ENCODE data around the gene MACC1.

DNA sequence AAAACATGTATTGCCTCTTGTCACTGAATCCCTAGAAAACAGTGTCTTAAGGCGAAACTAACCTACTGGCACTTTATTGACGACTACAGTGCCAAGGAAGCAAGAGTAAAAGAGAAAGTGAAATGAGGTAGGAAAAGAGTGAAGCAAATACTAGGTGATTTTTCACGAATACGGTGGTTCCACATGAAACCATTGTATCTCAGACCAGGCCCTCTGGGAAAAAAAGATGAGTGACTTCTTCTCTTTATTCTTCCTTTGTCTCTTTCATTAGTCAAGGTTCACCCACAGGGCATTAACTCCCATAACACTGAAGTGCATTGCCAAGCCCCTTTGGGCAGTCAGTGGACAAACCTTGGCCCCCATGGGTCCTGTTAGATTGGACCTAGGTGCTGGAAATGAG, 16.2 kb upstream of the MACC1 start:
- TF ChIP-seq, protein P1, sequence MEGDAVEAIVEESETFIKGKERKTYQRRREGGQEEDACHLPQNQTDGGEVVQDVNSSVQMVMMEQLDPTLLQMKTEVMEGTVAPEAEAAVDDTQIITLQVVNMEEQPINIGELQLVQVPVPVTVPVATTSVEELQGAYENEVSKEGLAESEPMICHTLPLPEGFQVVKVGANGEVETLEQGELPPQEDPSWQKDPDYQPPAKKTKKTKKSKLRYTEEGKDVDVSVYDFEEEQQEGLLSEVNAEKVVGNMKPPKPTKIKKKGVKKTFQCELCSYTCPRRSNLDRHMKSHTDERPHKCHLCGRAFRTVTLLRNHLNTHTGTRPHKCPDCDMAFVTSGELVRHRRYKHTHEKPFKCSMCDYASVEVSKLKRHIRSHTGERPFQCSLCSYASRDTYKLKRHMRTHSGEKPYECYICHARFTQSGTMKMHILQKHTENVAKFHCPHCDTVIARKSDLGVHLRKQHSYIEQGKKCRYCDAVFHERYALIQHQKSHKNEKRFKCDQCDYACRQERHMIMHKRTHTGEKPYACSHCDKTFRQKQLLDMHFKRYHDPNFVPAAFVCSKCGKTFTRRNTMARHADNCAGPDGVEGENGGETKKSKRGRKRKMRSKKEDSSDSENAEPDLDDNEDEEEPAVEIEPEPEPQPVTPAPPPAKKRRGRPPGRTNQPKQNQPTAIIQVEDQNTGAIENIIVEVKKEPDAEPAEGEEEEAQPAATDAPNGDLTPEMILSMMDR (IDR thresholded peaks at IDR 0.05; ENCODE audit: low read depth, low read length, missing input control) = no peak
- TF ChIP-seq, protein P2, sequence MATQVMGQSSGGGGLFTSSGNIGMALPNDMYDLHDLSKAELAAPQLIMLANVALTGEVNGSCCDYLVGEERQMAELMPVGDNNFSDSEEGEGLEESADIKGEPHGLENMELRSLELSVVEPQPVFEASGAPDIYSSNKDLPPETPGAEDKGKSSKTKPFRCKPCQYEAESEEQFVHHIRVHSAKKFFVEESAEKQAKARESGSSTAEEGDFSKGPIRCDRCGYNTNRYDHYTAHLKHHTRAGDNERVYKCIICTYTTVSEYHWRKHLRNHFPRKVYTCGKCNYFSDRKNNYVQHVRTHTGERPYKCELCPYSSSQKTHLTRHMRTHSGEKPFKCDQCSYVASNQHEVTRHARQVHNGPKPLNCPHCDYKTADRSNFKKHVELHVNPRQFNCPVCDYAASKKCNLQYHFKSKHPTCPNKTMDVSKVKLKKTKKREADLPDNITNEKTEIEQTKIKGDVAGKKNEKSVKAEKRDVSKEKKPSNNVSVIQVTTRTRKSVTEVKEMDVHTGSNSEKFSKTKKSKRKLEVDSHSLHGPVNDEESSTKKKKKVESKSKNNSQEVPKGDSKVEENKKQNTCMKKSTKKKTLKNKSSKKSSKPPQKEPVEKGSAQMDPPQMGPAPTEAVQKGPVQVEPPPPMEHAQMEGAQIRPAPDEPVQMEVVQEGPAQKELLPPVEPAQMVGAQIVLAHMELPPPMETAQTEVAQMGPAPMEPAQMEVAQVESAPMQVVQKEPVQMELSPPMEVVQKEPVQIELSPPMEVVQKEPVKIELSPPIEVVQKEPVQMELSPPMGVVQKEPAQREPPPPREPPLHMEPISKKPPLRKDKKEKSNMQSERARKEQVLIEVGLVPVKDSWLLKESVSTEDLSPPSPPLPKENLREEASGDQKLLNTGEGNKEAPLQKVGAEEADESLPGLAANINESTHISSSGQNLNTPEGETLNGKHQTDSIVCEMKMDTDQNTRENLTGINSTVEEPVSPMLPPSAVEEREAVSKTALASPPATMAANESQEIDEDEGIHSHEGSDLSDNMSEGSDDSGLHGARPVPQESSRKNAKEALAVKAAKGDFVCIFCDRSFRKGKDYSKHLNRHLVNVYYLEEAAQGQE (IDR thresholded peaks at IDR 0.05) = no peak
- TF ChIP-seq, protein P3, sequence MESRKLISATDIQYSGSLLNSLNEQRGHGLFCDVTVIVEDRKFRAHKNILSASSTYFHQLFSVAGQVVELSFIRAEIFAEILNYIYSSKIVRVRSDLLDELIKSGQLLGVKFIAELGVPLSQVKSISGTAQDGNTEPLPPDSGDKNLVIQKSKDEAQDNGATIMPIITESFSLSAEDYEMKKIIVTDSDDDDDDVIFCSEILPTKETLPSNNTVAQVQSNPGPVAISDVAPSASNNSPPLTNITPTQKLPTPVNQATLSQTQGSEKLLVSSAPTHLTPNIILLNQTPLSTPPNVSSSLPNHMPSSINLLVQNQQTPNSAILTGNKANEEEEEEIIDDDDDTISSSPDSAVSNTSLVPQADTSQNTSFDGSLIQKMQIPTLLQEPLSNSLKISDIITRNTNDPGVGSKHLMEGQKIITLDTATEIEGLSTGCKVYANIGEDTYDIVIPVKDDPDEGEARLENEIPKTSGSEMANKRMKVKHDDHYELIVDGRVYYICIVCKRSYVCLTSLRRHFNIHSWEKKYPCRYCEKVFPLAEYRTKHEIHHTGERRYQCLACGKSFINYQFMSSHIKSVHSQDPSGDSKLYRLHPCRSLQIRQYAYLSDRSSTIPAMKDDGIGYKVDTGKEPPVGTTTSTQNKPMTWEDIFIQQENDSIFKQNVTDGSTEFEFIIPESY (IDR thresholded peaks at IDR 0.05) = no peak
- TF ChIP-seq FOXA1 (IDR thresholded peaks at IDR 0.05) = no peak
- TF ChIP-seq HNF4A (conservative IDR thresholded peaks at IDR 0.05) = no peak
- TF ChIP-seq RXRA (IDR thresholded peaks at IDR 0.05) = no peak
- TF ChIP-seq, protein P4, sequence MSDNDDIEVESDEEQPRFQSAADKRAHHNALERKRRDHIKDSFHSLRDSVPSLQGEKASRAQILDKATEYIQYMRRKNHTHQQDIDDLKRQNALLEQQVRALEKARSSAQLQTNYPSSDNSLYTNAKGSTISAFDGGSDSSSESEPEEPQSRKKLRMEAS (IDR thresholded peaks at IDR 0.05) = no peak
- TF ChIP-seq JUND (IDR thresholded peaks at IDR 0.05) = no peak

Data from liver (tissue), 3 donors.